Measurements from ENCODE around the gene GSTM2. TPM values are rescaled to one million over a fixed set of nuclear protein-coding genes. Genes with fewer than 3 reads are reported as not detected.

The GSTM2 gene
- total and polyA plus RNA-seq, 2 experiments from 2014 or later = 48.7 to 91.4 TPM

GRCh38 chr1:109632671-109633346 is 35.0 kb upstream of the GSTM2 start:
- Histone ChIP-seq H3K27me3 (no peaks in the 10 kb centered on the region), H4K20me1 (ENCODE audit: insufficient read depth, poor library complexity, severe bottlenecking) (no peaks in the 10 kb centered on the region), H3K4me2 (no peak overlapping the region), H3K9me2 (replicated peaks; ENCODE audit: insufficient read depth) (no peaks in the 10 kb centered on the region), H3K27ac (peak overlapping the region; percentile 48), H3K4me1 (ENCODE audit: insufficient read depth) (peaks cover 13% of the 10 kb centered on the region), H3K36me3 (replicated peaks; ENCODE audit: insufficient read depth, low read depth) (no peaks in the 10 kb centered on the region), H2AFZ (no peak overlapping the region), H3K4me3 (no peak overlapping the region), H3K79me2 (no peaks in the 10 kb centered on the region), H3K9me3 (ENCODE audit: low read depth) (no peaks in the 10 kb centered on the region)
- no peak for DNase-seq (ENCODE audit: low spot score)
- TF ChIP-seq EZH2phosphoT487 (IDR thresholded peaks at IDR 0.05; ENCODE audit: low read depth, severe bottlenecking, unreplicated experiment) (no peak), EZH2 (IDR thresholded peaks at IDR 0.05; ENCODE audit: borderline replicate concordance) (no peak)
- TF ChIP-seq, protein P1, sequence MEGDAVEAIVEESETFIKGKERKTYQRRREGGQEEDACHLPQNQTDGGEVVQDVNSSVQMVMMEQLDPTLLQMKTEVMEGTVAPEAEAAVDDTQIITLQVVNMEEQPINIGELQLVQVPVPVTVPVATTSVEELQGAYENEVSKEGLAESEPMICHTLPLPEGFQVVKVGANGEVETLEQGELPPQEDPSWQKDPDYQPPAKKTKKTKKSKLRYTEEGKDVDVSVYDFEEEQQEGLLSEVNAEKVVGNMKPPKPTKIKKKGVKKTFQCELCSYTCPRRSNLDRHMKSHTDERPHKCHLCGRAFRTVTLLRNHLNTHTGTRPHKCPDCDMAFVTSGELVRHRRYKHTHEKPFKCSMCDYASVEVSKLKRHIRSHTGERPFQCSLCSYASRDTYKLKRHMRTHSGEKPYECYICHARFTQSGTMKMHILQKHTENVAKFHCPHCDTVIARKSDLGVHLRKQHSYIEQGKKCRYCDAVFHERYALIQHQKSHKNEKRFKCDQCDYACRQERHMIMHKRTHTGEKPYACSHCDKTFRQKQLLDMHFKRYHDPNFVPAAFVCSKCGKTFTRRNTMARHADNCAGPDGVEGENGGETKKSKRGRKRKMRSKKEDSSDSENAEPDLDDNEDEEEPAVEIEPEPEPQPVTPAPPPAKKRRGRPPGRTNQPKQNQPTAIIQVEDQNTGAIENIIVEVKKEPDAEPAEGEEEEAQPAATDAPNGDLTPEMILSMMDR (IDR thresholded peaks at IDR 0.05; ENCODE audit: poor library complexity) = no peak
- WGBS (ENCODE audit: low lambda C conversion rate, missing lambda C conversion rate) = 81% methylated on average over 5 of the region's 5 CpGs

- H3K79me2 ChIP-seq = no peaks in the 10 kb centered on the region
- H3K27me3 ChIP-seq = no peaks in the 10 kb centered on the region
- no peak overlapping the region for H3K4me2 ChIP-seq
- TF ChIP-seq EZH2phosphoT487 (IDR thresholded peaks at IDR 0.05; ENCODE audit: low read depth, severe bottlenecking, unreplicated experiment) = no peak
- TF ChIP-seq, protein P1 (IDR thresholded peaks at IDR 0.05; ENCODE audit: poor library complexity) = no peak
- TF ChIP-seq EZH2 (IDR thresholded peaks at IDR 0.05; ENCODE audit: borderline replicate concordance) = no peak
- H3K9me2 ChIP-seq (replicated peaks; ENCODE audit: insufficient read depth) = no peaks in the 10 kb centered on the region
- H3K27ac ChIP-seq = no peak overlapping the region
- H3K4me3 ChIP-seq = no peak overlapping the region
- H3K4me1 ChIP-seq (ENCODE audit: insufficient read depth) = peaks cover 13% of the 10 kb centered on the region
- 89% methylated on average over 6 of the region's 6 CpGs for WGBS (ENCODE audit: low lambda C conversion rate, missing lambda C conversion rate)
- H2AFZ ChIP-seq = no peak overlapping the region
- DNase-seq (ENCODE audit: low spot score) = no peak
- H3K36me3 ChIP-seq (replicated peaks; ENCODE audit: insufficient read depth, low read depth) = no peaks in the 10 kb centered on the region
- H4K20me1 ChIP-seq (ENCODE audit: insufficient read depth, poor library complexity, severe bottlenecking) = no peaks in the 10 kb centered on the region
- no peaks in the 10 kb centered on the region for H3K9me3 ChIP-seq (ENCODE audit: low read depth)
Measured at GRCh38 chr1:109634292-109634691, 33.6 kb upstream of the GSTM2 start.

DNA sequence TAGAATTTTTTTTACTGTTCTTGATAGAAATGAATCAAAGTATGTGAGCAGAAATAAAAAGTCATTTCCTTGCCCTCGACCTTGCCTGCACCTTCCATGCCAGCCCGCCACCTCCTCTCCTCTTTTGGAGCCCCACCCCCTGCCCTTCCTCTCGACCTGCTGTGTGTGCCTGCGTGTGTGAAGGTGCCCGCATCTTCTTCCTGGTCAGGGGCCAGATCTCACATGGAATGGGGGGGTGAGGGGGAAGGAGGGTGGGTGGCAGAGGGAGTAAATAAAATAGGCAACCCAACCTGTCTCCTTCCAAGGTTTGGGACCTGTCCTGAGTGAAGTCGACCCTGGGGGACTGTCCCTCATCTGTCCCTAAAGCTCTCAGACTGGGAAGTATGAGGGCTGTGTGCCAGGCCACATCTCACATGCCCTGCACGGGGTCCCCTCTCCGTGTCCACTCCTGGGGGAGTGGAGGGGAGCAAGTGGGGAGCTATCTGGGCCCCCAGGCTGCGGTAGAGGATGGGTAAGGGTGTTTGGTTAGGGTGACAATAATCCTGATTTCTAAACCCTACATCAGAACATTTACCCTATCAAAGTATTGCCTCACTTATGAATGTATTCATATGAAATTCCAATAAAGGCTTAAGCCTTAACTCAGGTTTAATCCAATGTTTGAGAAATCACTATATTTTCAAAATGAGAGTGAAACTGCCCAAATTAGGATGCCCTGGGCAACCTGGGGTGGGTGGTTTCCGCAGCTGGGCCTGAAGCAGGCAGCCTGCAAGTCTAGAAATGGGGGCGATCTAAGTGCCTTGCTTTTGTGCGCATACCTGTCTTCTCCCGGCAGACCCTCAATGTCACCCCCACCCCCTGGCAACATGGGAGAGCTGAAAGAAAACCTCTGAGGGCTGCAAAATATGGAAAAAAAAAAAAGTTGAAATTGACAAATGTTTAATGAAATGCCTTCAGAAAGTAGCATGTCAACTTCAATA is 32.8 kb upstream of the GSTM2 start:
- TF ChIP-seq, protein P1 (IDR thresholded peaks at IDR 0.05; ENCODE audit: poor library complexity) = no peak
- no peaks in the 10 kb centered on the region for H3K36me3 ChIP-seq (replicated peaks; ENCODE audit: insufficient read depth, low read depth)
- no peak overlapping the region for H3K4me2 ChIP-seq
- no peaks in the 10 kb centered on the region for H4K20me1 ChIP-seq (ENCODE audit: insufficient read depth, poor library complexity, severe bottlenecking)
- no peaks in the 10 kb centered on the region for H3K9me2 ChIP-seq (replicated peaks; ENCODE audit: insufficient read depth)
- peaks cover 13% of the 10 kb centered on the region for H3K4me1 ChIP-seq (ENCODE audit: insufficient read depth)
- no peak overlapping the region for H3K4me3 ChIP-seq
- no peaks in the 10 kb centered on the region for H3K9me3 ChIP-seq (ENCODE audit: low read depth)
- no peak overlapping the region for H3K27ac ChIP-seq
- WGBS (ENCODE audit: low lambda C conversion rate, missing lambda C conversion rate) = 84% methylated on average over 13 of the region's 13 CpGs
- H3K79me2 ChIP-seq = no peaks in the 10 kb centered on the region
- DNase-seq (ENCODE audit: low spot score) = no peak
- H3K27me3 ChIP-seq = no peaks in the 10 kb centered on the region
- no peak overlapping the region for H2AFZ ChIP-seq

Data from hepatocyte (in vitro differentiated cells).